ENCODE results near the gene OMP. TPM values are rescaled to one million over a fixed set of nuclear protein-coding genes. Genes with fewer than 3 reads are reported as not detected.

The OMP gene
- total RNA-seq, 1 donor = not detected

DNA sequence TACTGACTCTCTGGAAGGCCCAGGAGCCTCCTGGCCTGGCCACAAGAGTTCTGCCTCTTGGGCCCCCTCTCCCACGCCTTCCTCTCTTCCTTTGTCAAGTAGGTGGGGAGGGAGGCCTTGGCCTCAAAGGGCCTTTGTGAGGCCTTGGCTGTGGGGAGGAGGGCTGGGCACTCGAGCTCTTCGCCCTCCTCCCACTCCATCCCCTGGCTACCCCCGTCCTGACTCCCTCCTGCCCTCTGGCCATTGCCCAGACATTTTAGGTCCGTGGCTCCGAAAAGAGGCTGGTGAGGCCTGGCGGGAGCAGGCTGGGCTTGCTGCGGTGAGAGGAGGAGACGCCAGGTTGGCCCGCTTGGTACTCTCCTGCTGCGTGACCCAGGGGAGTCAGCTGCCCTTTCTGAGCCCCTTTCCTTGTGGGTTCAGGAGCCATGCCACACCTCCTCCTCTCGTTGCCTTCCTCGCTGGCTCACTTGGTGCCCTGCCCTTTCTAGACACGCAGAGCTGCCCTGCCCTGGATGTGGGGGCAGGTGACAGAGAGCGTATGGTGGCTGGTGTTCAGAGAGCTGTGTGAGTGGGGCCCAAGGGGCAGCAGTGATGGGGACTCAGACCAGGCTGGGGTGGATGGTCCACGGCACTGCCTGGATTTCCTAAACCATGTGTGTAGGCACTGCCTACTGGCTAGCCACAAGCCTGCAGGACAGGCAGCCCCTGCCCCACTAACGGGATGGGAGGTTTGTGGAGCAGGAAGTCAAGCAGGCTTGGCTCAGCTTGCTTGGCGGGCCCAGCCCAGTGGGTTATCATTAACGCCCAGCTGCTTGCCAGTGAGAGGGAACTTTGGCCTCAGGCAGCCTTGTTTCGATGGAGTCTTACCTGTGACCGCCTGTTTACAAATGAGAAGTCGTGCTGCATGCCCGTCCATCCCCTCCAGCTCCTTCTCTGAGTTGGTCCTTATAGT lies 15.8 kb upstream of the OMP start:
- Histone ChIP-seq H3K9me3 (ENCODE audit: low read depth, low read length) (no peaks in the 10 kb centered on the region), H3K4me1 (ENCODE audit: insufficient read depth, low read length) (peaks cover 10% of the 10 kb centered on the region), H3K4me2 (ENCODE audit: insufficient read depth, low read length) (no peak overlapping the region), H3K4me3 (ENCODE audit: insufficient read depth, low read length) (no peak overlapping the region), H3K27ac (ENCODE audit: low read depth, low read length) (no peak overlapping the region), H3K27me3 (ENCODE audit: insufficient read depth, low read length) (no peaks in the 10 kb centered on the region), H2AFZ (ENCODE audit: low read length) (no peak overlapping the region), H3K79me2 (ENCODE audit: insufficient read depth, low read length) (peaks cover 16% of the 10 kb centered on the region), H4K20me1 (ENCODE audit: insufficient read depth, low read length) (peaks cover 14% of the 10 kb centered on the region), H3K36me3 (ENCODE audit: insufficient read depth, low read length) (no peaks in the 10 kb centered on the region)
- no peak for TF ChIP-seq CTCF (IDR thresholded peaks at IDR 0.05; ENCODE audit: extremely low read depth, low read depth, low read length)
- DNase-seq (ENCODE audit: insufficient read length, low spot score, missing footprints) = peak; percentile 54

- Histone ChIP-seq H3K4me2 (ENCODE audit: insufficient read depth, low read length) (no peak overlapping the region), H3K36me3 (ENCODE audit: insufficient read depth, low read length) (no peaks in the 10 kb centered on the region), H3K4me1 (ENCODE audit: insufficient read depth, low read length) (peaks cover 3% of the 10 kb centered on the region), H4K20me1 (ENCODE audit: insufficient read depth, low read length) (peaks cover 14% of the 10 kb centered on the region), H2AFZ (ENCODE audit: low read length) (no peak overlapping the region), H3K79me2 (ENCODE audit: insufficient read depth, low read length) (peaks cover 7% of the 10 kb centered on the region), H3K27ac (ENCODE audit: low read depth, low read length) (no peak overlapping the region), H3K9me3 (ENCODE audit: low read depth, low read length) (no peaks in the 10 kb centered on the region), H3K4me3 (ENCODE audit: insufficient read depth, low read length) (no peak overlapping the region), H3K27me3 (ENCODE audit: insufficient read depth, low read length) (no peaks in the 10 kb centered on the region)
- peak; percentile 32 for DNase-seq (ENCODE audit: insufficient read length, low spot score, missing footprints)
- no peak for TF ChIP-seq CTCF (IDR thresholded peaks at IDR 0.05; ENCODE audit: extremely low read depth, low read depth, low read length)
These were observed 14.9 kb upstream of the OMP start for GRCh38 chr11:77087723-77088225.

- Histone ChIP-seq H3K36me3 (ENCODE audit: insufficient read depth, low read length) (no peaks in the 10 kb centered on the region), H4K20me1 (ENCODE audit: insufficient read depth, low read length) (peaks cover 14% of the 10 kb centered on the region), H3K27me3 (ENCODE audit: insufficient read depth, low read length) (no peaks in the 10 kb centered on the region), H3K4me1 (ENCODE audit: insufficient read depth, low read length) (no peaks in the 10 kb centered on the region), H3K27ac (ENCODE audit: low read depth, low read length) (no peak overlapping the region), H2AFZ (ENCODE audit: low read length) (no peak overlapping the region), H3K79me2 (ENCODE audit: insufficient read depth, low read length) (peaks cover 2% of the 10 kb centered on the region), H3K9me3 (ENCODE audit: low read depth, low read length) (no peaks in the 10 kb centered on the region), H3K4me3 (ENCODE audit: insufficient read depth, low read length) (no peak overlapping the region), H3K4me2 (ENCODE audit: insufficient read depth, low read length) (no peak overlapping the region)
- peak; percentile 90 for DNase-seq (ENCODE audit: insufficient read length, low spot score, missing footprints)
- TF ChIP-seq CTCF (IDR thresholded peaks at IDR 0.05; ENCODE audit: extremely low read depth, low read depth, low read length) = no peak
These were observed 14.2 kb upstream of the OMP start for GRCh38 chr11:77088236-77089003.

All from osteoblast (primary cell).